ENCODE data around the gene GLCE. TPM values are rescaled to one million over a fixed set of nuclear protein-coding genes. Genes with fewer than 3 reads are reported as not detected.
"Not testable (repeated sequence)": the region's sequence is repeated elsewhere in the genome, so short reads cannot be mapped to it uniquely, and the experiment has no call there.

Gene GLCE
- total and polyA plus RNA-seq, 2 donors, result 7.3 to 12.8 TPM

DNA sequence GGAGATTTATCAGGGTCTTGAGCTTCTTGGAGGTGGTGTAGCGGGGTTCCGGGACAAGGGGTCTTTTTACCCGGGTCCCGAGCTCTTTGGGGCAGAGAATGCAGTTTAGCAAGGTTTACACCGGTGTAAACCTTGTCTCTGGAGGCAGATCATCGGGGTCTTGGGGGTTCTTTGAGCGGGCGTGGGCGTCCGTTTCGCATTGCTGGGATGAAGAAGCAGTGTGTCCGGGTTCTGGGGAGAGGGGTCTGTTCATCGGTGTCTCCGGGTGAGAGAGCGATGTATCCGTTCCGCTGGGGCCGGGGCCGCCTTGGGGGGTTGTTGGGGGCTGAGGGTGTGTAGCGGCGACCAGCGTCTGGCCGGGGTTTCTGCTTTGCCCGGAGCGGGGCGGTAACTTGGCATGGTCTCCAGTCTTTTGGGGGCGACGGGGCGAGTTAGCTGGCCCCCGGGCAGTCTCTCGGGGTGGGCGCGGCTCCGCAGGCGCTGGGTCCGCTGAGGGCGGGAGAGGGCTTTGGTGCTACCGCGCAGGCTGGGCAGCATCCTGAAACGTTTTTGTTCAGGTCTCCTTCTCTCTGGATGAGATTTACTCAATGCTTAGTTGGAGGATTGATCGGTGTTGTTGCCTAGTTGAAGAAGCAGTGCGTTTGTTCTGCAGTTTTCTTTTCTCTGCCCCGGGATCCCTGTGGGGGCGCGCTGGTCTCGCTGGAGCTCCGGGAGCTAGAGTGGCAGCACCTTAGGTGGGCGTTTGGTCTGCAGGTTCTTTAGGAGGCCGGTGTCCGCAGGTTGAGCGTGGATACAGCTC, 843 bp downstream of the GLCE start:
- peaks cover 0 to 3% of the 10 kb centered on the region in 2 donors for H3K27me3 ChIP-seq (ENCODE audit: control insufficient read depth in 2 of 2, insufficient read depth in 1 of 2, low read length in 1 of 2)
- peaks cover 8 to 12% of the 10 kb centered on the region in 2 donors for H3K4me1 ChIP-seq (ENCODE audit: control insufficient read depth in 2 of 2, insufficient read depth in 2 of 2, low read length in 2 of 2)
- no peak overlapping the region for H3K27ac ChIP-seq (ENCODE audit: low read depth in 1 of 2, low read length in 1 of 2)
- H3K9me3 ChIP-seq (ENCODE audit: control insufficient read depth in 2 of 2, insufficient read depth in 1 of 2, low read length in 1 of 2), result no peaks in the 10 kb centered on the region
- peak in 7 of 9 donors; percentile 8 to 50 (median 18) for DNase-seq (ENCODE audit: low read depth in 6 of 9, low spot score in 9 of 9)
- peak overlapping the region; percentile 81 to 95 for H3K4me3 ChIP-seq (ENCODE audit: low read length in 2 of 2)
- WGBS, result 1% methylated on average over 51 of the region's 51 CpGs
- H3K36me3 ChIP-seq (ENCODE audit: control insufficient read depth in 2 of 2, insufficient read depth in 2 of 2, low read length in 1 of 2), result no peaks in the 10 kb centered on the region

DNA sequence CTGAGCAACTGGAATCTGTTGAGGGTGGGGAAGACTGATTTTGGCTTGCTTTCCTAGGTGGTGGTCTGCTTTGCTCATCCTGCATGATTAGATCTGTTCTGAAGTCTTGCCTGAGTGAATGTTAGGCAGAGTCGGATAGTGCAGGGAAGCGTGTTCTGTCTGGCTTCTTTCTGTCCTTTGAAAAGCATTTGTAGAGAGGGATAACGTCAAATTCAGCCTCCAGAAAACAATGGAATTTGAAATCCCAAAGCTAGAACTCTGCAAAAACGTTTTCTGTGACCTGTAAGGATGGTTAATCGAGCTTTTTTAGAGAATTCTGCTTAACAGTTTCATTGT, 1.4 kb downstream of the GLCE start:
- H3K36me3 ChIP-seq (ENCODE audit: control insufficient read depth in 2 of 2, insufficient read depth in 2 of 2, low read length in 1 of 2), result no peaks in the 10 kb centered on the region
- H3K9me3 ChIP-seq (ENCODE audit: control insufficient read depth in 2 of 2, insufficient read depth in 1 of 2, low read length in 1 of 2), result no peaks in the 10 kb centered on the region
- peaks cover 8 to 12% of the 10 kb centered on the region in 2 donors for H3K4me1 ChIP-seq (ENCODE audit: control insufficient read depth in 2 of 2, insufficient read depth in 2 of 2, low read length in 2 of 2)
- H3K27ac ChIP-seq (ENCODE audit: low read depth in 1 of 2, low read length in 1 of 2), result no peak overlapping the region
- peaks cover 0 to 3% of the 10 kb centered on the region in 2 donors for H3K27me3 ChIP-seq (ENCODE audit: control insufficient read depth in 2 of 2, insufficient read depth in 1 of 2, low read length in 1 of 2)
- peak overlapping the region; percentile 81 to 95 for H3K4me3 ChIP-seq (ENCODE audit: low read length in 2 of 2)
- no peak for DNase-seq (ENCODE audit: low read depth in 6 of 9, low spot score in 9 of 9)
- WGBS, result 59% methylated on average over 5 of the region's 5 CpGs

GRCh38 chr15:69163141-69163669, 2.8 kb downstream of the GLCE start:
- Histone ChIP-seq H3K4me1 (ENCODE audit: control insufficient read depth in 2 of 2, insufficient read depth in 2 of 2, low read length in 2 of 2) (peaks cover 8 to 12% of the 10 kb centered on the region in 2 donors), H3K9me3 (ENCODE audit: control insufficient read depth in 2 of 2, insufficient read depth in 1 of 2, low read length in 1 of 2) (no peaks in the 10 kb centered on the region), H3K36me3 (ENCODE audit: control insufficient read depth in 2 of 2, insufficient read depth in 2 of 2, low read length in 1 of 2) (no peaks in the 10 kb centered on the region), H3K4me3 (ENCODE audit: low read length in 2 of 2) (no peak overlapping the region), H3K27ac (ENCODE audit: low read depth in 1 of 2, low read length in 1 of 2) (no peak overlapping the region), H3K27me3 (ENCODE audit: control insufficient read depth in 2 of 2, insufficient read depth in 1 of 2, low read length in 1 of 2) (peaks cover 0 to 3% of the 10 kb centered on the region in 2 donors)
- 98% methylated on average over 3 of the region's 3 CpGs for WGBS
- DNase-seq (ENCODE audit: low read depth in 6 of 9, low spot score in 9 of 9), result no peak

DNA sequence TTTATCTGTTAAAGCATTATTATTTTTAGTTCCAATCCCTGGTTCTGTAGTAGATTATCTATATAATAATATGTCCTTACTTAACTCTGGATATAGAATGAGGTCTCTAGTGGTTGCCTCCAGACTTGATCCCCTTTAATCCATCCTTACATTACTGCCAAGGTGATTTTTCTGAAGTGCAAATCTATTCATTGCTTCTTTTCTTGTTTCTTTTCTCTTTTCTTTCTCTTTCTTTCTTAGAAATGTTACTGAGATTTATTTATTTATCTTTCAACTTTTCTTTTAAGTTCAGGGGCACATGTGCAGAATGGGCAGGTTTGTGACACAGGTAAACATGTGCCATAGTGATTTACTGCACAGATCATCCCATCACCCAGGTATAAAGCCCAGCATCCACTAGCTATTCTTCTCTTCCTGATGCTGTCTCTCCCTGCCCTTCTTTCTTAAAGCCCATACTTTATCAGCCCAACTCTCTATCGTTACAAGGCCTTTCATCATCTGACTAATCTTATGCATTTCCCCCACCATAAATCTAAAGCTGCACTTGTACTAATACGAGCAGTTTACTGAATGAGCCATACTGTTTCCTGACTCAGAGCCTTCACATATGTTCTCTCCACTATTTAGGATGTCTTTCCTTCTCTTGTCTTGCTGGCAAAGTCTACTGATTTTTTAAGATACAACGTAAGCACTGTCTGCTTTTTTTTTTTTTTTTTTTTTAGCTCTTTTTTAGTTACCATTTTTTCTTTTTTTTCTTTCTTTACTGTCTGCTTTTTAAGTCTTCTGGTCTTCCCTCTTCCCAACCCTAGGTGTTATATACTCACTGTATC, 4.6 kb downstream of the GLCE start:
- H3K27ac ChIP-seq (ENCODE audit: low read depth in 1 of 2, low read length in 1 of 2), result no peak overlapping the region
- DNase-seq (ENCODE audit: low read depth in 6 of 9, low spot score in 9 of 9), result no peak
- no peaks in the 10 kb centered on the region for H3K9me3 ChIP-seq (ENCODE audit: control insufficient read depth in 2 of 2, insufficient read depth in 1 of 2, low read length in 1 of 2)
- H3K36me3 ChIP-seq (ENCODE audit: control insufficient read depth in 2 of 2, insufficient read depth in 2 of 2, low read length in 1 of 2), result no peaks in the 10 kb centered on the region
- peaks cover 0 to 3% of the 10 kb centered on the region in 2 donors for H3K27me3 ChIP-seq (ENCODE audit: control insufficient read depth in 2 of 2, insufficient read depth in 1 of 2, low read length in 1 of 2)
- WGBS, result 89% methylated on average over 3 of the region's 3 CpGs
- no peak overlapping the region for H3K4me3 ChIP-seq (ENCODE audit: low read length in 2 of 2)
- peaks cover 3 to 8% of the 10 kb centered on the region in 2 donors for H3K4me1 ChIP-seq (ENCODE audit: control insufficient read depth in 2 of 2, insufficient read depth in 2 of 2, low read length in 2 of 2)

DNA sequence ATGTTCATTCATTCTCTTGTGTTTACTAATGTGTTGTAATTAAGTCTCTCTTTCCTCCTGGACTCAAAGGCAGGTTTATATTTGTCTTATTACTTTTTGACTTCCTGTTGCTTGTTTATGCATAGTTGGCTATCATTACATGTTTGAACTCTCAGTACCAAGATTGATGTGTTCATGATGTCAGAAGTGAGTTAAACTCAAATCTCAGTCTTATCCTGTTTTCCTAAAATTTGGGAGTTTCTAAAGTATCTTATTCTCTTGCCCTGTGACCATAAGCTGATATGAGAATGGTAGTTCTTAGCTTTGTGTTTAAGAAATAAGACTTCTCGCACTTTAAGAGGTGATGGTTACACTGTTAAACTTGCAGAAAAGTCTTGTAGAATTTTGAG, 5.2 kb downstream of the GLCE start:
- Histone ChIP-seq H3K27ac (ENCODE audit: low read depth in 1 of 2, low read length in 1 of 2) (no peak overlapping the region), H3K4me1 (ENCODE audit: control insufficient read depth in 2 of 2, insufficient read depth in 2 of 2, low read length in 2 of 2) (peaks cover 2 to 7% of the 10 kb centered on the region in 2 donors), H3K36me3 (ENCODE audit: control insufficient read depth in 2 of 2, insufficient read depth in 2 of 2, low read length in 1 of 2) (no peaks in the 10 kb centered on the region), H3K4me3 (ENCODE audit: low read length in 2 of 2) (no peak overlapping the region), H3K27me3 (ENCODE audit: control insufficient read depth in 2 of 2, insufficient read depth in 1 of 2, low read length in 1 of 2) (peaks cover 0 to 3% of the 10 kb centered on the region in 2 donors), H3K9me3 (ENCODE audit: control insufficient read depth in 2 of 2, insufficient read depth in 1 of 2, low read length in 1 of 2) (no peaks in the 10 kb centered on the region)
- DNase-seq (ENCODE audit: low read depth in 6 of 9, low spot score in 9 of 9), result no peak
- WGBS, result 97% methylated on average over 1 of the region's 1 CpG

GRCh38 chr15:69167218-69167846, 6.9 kb downstream of the GLCE start:
- DNase-seq (ENCODE audit: low read depth in 6 of 9, low spot score in 9 of 9), result no peak
- H3K36me3 ChIP-seq (ENCODE audit: control insufficient read depth in 2 of 2, insufficient read depth in 2 of 2, low read length in 1 of 2), result no peaks in the 10 kb centered on the region
- H3K27ac ChIP-seq (ENCODE audit: low read depth in 1 of 2, low read length in 1 of 2), result no peak overlapping the region
- no peaks in the 10 kb centered on the region for H3K9me3 ChIP-seq (ENCODE audit: control insufficient read depth in 2 of 2, insufficient read depth in 1 of 2, low read length in 1 of 2)
- 96% methylated on average over 2 of the region's 2 CpGs for WGBS
- no peak overlapping the region for H3K4me3 ChIP-seq (ENCODE audit: low read length in 2 of 2)
- H3K27me3 ChIP-seq (ENCODE audit: control insufficient read depth in 2 of 2, insufficient read depth in 1 of 2, low read length in 1 of 2), result no peaks in the 10 kb centered on the region
- no peaks in the 10 kb centered on the region for H3K4me1 ChIP-seq (ENCODE audit: control insufficient read depth in 2 of 2, insufficient read depth in 2 of 2, low read length in 2 of 2)

GRCh38 chr15:69168361-69168760, 7.9 kb downstream of the GLCE start:
- DNase-seq (ENCODE audit: low read depth in 6 of 9, low spot score in 9 of 9); H3K9me3 ChIP-seq (ENCODE audit: control insufficient read depth in 2 of 2, insufficient read depth in 1 of 2, low read length in 1 of 2); H3K4me1 ChIP-seq (ENCODE audit: control insufficient read depth in 2 of 2, insufficient read depth in 2 of 2, low read length in 2 of 2); H3K27me3 ChIP-seq (ENCODE audit: control insufficient read depth in 2 of 2, insufficient read depth in 1 of 2, low read length in 1 of 2); H3K36me3 ChIP-seq (ENCODE audit: control insufficient read depth in 2 of 2, insufficient read depth in 2 of 2, low read length in 1 of 2); H3K27ac ChIP-seq (ENCODE audit: low read depth in 1 of 2, low read length in 1 of 2); H3K4me3 ChIP-seq (ENCODE audit: low read length in 2 of 2): not testable (repeated sequence)
- WGBS, result 97% methylated on average over 7 of the region's 7 CpGs

DNA sequence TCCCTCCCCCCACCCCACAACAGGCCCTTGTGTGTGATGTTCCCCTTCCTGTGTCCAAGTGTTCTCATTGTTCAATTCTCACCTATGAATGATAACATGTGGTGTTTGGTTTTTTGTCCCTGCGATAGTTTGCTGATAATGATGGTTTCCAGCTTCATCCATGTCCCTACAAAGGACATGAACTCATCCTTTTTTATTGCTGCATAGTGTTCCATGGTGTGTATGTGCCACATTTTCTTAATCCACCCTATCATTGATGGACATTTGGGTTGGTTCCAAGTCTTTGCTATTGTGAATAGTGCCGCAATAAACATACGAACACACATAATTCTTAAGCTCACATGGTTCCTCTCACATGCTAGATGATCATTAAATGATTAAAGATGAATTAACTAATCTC, 9.1 kb downstream of the GLCE start:
- H3K4me3 ChIP-seq (ENCODE audit: low read length in 2 of 2); H3K4me1 ChIP-seq (ENCODE audit: control insufficient read depth in 2 of 2, insufficient read depth in 2 of 2, low read length in 2 of 2); H3K36me3 ChIP-seq (ENCODE audit: control insufficient read depth in 2 of 2, insufficient read depth in 2 of 2, low read length in 1 of 2); DNase-seq (ENCODE audit: low read depth in 6 of 9, low spot score in 9 of 9); H3K27me3 ChIP-seq (ENCODE audit: control insufficient read depth in 2 of 2, insufficient read depth in 1 of 2, low read length in 1 of 2); H3K27ac ChIP-seq (ENCODE audit: low read depth in 1 of 2, low read length in 1 of 2); H3K9me3 ChIP-seq (ENCODE audit: control insufficient read depth in 2 of 2, insufficient read depth in 1 of 2, low read length in 1 of 2): not testable (repeated sequence)
- WGBS, result 98% methylated on average over 3 of the region's 3 CpGs

- Histone ChIP-seq H3K4me1 (ENCODE audit: control insufficient read depth in 2 of 2, insufficient read depth in 2 of 2, low read length in 2 of 2) (no peaks in the 10 kb centered on the region), H3K27ac (ENCODE audit: low read depth in 1 of 2, low read length in 1 of 2) (no peak overlapping the region), H3K9me3 (ENCODE audit: control insufficient read depth in 2 of 2, insufficient read depth in 1 of 2, low read length in 1 of 2) (no peaks in the 10 kb centered on the region), H3K36me3 (ENCODE audit: control insufficient read depth in 2 of 2, insufficient read depth in 2 of 2, low read length in 1 of 2) (no peaks in the 10 kb centered on the region), H3K27me3 (ENCODE audit: control insufficient read depth in 2 of 2, insufficient read depth in 1 of 2, low read length in 1 of 2) (no peaks in the 10 kb centered on the region), H3K4me3 (ENCODE audit: low read length in 2 of 2) (no peak overlapping the region)
- 83% methylated on average over 3 of the region's 3 CpGs for WGBS
- DNase-seq (ENCODE audit: low read depth in 6 of 9, low spot score in 9 of 9), result no peak
Measured at GRCh38 chr15:69170597-69170996, 10.2 kb downstream of the GLCE start.
